ENCODE data around the gene AHSP.

AHSP gene

DNA sequence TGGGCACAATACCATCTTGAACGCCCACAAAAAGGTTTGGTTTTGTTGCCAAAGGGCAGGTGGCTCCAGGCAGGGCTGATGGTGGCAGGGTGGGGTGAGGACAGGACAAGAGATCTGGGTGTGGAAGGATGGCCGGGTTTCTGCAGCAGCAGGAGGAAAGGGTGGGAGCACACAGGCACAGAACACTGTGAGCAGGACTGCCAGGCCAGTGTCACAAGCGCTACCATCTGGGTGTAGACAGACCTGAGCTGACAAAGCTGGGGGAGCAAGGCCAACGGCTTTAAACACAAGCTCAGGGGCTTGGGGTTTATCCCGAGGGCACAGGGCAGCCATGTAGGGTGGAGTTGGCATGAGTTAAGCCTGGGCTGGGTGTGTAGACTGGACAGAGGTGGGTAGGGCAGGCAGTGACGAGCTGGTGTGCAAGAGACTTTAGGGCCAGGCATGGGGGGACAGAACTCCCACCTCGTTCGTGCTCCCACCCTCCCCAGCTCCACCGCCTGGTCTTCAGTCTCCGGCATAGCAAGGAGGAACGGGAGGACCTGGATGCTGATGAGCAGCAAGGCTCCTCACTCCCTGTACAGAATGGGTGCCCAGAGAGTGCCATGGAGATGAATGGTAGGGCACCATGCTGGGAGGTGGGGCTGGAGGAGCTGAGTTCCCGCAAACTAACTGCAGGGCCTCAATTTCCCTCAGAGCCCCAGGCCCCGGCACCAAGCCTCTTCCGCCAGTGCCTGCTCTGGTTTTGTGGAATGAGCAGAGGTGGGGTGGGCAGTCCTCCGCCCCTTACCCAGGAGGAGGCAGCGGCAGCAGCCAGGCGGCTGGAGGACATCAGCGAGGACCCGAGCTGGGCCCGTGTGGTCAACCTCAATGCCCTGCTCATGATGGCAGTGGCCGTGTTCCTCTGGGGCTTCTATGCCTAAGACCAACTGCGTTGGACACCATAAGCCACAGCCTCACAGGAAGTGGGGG lies 37.8 kb upstream of the AHSP start:
- DNase-seq (ENCODE audit: low spot score), result no peak
- TF ChIP-seq, protein P1, sequence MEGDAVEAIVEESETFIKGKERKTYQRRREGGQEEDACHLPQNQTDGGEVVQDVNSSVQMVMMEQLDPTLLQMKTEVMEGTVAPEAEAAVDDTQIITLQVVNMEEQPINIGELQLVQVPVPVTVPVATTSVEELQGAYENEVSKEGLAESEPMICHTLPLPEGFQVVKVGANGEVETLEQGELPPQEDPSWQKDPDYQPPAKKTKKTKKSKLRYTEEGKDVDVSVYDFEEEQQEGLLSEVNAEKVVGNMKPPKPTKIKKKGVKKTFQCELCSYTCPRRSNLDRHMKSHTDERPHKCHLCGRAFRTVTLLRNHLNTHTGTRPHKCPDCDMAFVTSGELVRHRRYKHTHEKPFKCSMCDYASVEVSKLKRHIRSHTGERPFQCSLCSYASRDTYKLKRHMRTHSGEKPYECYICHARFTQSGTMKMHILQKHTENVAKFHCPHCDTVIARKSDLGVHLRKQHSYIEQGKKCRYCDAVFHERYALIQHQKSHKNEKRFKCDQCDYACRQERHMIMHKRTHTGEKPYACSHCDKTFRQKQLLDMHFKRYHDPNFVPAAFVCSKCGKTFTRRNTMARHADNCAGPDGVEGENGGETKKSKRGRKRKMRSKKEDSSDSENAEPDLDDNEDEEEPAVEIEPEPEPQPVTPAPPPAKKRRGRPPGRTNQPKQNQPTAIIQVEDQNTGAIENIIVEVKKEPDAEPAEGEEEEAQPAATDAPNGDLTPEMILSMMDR (IDR thresholded peaks at IDR 0.05), result no peak
- H3K4me3 ChIP-seq, result no peak overlapping the region
- no peak overlapping the region for H3K27ac ChIP-seq

DNA sequence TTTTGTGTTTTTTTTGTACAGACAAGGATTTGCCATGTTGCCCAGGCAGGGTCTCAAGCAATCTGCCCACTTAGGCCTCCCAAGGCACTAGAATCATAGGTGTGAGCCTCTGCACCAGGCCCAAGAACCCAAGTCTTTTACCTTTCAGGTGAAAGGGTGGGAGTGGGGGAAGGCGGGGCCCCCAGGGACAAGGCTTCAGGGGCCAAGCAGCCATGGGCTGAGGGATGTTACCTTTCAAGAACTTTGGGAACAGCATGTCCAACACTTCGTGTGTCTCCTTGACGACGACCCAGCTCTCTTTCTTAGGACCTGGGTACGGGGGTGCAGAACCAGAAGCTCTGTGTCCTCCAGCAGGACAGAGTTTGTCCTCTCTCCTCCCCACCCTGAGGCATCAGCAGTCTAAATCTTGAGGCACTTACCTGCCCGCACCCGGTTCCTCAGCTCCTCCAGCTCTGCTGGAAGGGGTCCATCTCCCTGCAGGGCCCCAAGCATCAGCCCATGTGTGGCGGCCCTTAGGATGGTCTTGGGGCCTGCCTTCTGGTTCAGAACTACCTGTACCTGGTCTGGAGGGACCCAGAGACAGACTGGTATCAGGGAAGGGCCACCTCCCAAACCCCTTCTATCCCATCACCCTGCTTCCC lies 35.8 kb upstream of the AHSP start:
- DNase-seq (ENCODE audit: low spot score), result no peak
- TF ChIP-seq, protein P1 (IDR thresholded peaks at IDR 0.05), result no peak
- Histone ChIP-seq H3K27ac (no peak overlapping the region), H3K4me3 (no peak overlapping the region)

DNA sequence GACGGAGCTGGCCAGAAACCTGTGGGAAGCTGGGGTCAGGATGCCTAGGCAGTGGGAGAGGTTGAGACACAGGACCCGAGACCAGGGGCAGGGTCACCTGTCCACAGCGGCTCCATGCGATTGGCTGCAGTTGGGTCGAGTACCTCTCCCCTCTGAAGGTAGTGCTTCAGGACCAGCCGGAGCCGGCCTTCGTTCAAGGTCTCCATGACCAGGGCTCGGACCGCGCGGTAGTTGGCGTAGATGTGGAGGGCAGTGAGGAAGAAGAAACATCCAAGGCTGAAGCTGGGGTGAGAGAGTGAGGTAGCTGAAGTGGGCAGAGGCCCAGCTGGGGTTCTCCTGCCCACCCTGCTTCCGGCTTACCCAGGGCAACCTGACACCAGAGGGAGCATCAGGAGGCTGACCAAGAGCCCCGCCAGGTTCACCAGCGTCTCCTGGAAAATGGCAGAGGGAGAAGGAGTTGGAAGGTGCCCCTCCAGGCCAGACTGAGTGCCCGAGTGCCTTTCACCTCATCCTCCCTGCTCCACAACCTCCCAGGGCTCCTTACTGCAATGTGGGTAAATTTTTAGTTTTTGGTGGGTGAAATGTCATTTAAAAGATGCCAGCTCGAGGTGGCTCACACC lies 34.1 kb upstream of the AHSP start:
- Histone ChIP-seq H3K4me3 (no peak overlapping the region), H3K27ac (no peak overlapping the region)
- DNase-seq (ENCODE audit: low spot score), result no peak
- TF ChIP-seq, protein P1 (IDR thresholded peaks at IDR 0.05), result no peak

DNA sequence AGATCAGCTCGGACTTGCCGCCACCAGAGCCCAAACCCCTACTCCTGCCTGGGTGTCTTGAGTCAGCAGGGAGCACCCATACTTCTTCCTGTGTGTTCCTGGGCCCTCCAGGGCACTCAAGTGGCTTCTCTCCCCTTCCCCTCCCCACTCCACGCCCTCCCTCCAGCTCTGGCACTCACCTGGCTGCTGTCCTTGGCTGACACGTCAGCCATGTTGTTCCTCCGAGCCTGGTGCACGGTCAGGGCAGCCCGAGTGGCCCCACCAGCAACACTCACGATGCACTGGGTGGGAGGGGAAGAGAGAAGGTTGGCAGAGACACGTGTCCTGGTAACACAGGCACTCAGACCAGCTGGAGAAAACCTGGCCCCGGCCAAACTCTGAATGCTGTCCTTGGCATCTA lies 31.0 kb upstream of the AHSP start:
- Histone ChIP-seq H3K27ac (no peak overlapping the region), H3K4me3 (no peak overlapping the region)
- no peak for DNase-seq (ENCODE audit: low spot score)
- TF ChIP-seq, protein P1 (IDR thresholded peaks at IDR 0.05), result no peak

DNA sequence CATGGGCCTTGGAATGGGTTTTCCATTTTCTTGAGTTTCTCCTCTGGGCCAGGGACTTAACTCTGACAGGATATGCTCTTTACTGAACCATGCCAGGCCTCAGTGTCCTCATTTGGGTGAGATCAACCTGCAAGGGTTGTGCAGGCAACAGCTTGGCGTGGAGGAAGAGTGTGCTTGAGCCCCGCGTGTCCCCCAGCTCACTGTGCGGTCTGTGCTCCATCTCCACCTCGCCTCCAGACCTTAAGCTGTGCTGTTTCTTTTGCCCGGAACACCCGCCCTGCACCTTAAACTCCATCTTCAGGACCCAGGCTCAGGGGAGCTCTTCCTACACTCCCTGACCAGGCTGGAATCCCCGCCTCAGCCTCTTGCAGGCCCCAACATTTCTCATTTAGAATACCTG lies 29.2 kb upstream of the AHSP start:
- Histone ChIP-seq H3K4me3 (no peak overlapping the region), H3K27ac (no peak overlapping the region)
- TF ChIP-seq, protein P1 (IDR thresholded peaks at IDR 0.05), result no peak
- DNase-seq (ENCODE audit: low spot score), result no peak

DNA sequence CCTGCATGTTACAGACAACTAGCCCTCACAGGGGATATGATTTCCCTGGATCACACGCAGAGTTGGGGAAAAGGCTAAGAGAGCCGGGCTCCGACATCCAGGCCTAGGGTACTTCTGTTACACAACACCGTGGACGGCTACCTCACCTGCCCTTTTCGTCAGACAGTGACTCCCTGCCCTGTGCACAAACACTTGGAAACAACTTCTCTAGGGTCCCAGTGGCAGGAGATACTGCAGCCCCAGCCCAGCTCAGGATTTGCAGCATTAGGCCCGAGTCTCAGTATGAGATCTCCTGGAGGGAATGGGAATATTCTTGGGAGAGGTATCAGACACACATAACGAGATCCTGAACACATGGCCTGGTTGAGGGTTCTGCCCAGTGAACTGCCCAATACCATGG lies 27.8 kb upstream of the AHSP start:
- TF ChIP-seq, protein P1 (IDR thresholded peaks at IDR 0.05), result no peak
- Histone ChIP-seq H3K27ac (no peak overlapping the region), H3K4me3 (no peak overlapping the region)
- no peak for DNase-seq (ENCODE audit: low spot score)
